ENCODE measurements around the gene ENG. TPM values are rescaled to one million over a fixed set of nuclear protein-coding genes. Genes with fewer than 3 reads are reported as not detected.
A peak's percentile ranks its signal among the peaks of the same experiment; 100 is the strongest.

Gene ENG
- total RNA-seq, 1 donor from 2014 or later, result 675 TPM

DNA sequence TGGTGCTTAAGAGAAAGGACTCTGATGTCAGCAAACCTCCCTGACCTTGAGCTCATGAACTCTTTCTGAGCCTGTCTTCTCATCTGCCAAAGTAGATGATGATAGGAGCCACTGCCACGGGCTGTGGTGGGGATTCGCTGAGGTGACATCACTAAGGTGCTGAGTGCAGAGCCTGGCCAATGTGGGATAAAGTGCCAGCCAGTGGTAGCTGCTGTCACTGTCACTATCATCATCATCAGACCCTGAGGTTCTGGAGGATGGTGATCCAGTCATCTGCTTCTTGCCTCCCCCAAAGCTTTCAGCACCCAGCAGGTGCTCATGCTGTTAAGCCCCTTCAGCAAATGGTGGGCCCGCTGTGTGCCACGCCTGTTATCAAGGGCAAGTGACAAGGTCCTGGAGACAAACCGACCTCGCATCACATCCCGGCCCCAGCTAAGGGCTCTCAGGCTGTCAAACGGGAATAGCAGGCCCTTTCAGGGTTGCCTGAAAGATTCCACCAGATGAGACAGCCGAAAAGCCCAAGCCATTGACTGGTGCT lies 45.4 kb downstream of the ENG start:
- H3K36me3 ChIP-seq, result peaks cover 51 to 89% of the 10 kb centered on the region in 2 donors
- H3K27ac ChIP-seq, result peak overlapping the region in 1 of 2 donors; percentile 41
- intact Hi-C loops (cut with DNase I), result no loop called here
- no peaks in the 10 kb centered on the region for H3K27me3 ChIP-seq
- DNase-seq (ENCODE audit: low spot score in 2 of 2), result no peak
- H3K4me3 ChIP-seq, result no peak overlapping the region
- peaks cover 11 to 17% of the 10 kb centered on the region in 2 donors for H3K4me1 ChIP-seq
- TF ChIP-seq, protein P1, sequence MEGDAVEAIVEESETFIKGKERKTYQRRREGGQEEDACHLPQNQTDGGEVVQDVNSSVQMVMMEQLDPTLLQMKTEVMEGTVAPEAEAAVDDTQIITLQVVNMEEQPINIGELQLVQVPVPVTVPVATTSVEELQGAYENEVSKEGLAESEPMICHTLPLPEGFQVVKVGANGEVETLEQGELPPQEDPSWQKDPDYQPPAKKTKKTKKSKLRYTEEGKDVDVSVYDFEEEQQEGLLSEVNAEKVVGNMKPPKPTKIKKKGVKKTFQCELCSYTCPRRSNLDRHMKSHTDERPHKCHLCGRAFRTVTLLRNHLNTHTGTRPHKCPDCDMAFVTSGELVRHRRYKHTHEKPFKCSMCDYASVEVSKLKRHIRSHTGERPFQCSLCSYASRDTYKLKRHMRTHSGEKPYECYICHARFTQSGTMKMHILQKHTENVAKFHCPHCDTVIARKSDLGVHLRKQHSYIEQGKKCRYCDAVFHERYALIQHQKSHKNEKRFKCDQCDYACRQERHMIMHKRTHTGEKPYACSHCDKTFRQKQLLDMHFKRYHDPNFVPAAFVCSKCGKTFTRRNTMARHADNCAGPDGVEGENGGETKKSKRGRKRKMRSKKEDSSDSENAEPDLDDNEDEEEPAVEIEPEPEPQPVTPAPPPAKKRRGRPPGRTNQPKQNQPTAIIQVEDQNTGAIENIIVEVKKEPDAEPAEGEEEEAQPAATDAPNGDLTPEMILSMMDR (IDR thresholded peaks at IDR 0.05), result no peak
- H3K9me3 ChIP-seq, result no peaks in the 10 kb centered on the region

DNA sequence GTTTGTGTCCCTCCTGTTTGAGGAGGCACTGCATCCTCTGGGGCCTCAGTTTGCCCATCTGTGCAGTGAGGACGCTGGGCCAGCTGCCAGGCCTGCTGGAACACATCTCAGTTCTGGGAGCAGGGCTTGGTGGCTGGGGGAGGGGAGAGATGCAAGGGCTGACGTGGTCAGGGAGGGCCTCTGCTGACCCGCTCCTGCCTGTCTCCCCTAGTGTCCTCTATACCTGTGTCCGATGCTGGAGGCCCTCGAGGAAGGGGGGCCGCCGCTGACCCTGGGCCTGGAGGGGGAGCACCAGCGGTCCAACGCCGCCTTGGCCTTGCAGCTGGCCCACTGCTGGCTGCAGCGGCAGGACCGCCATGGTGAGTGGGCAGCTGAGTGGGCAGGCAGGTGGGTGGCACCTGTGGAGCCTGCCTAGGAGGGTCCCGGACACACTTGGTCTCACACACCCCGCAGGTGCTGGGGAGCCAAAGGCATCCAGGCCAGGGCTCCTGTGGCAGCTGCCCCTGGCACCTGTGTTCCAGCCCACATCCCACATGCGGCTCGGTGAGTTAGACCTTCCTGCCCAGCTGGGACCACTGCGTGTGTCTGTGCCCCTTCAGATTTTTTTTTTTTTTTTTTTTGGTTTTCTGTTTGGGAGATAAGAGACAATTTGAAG lies 46.0 kb downstream of the ENG start:
- H3K9me3 ChIP-seq, result no peaks in the 10 kb centered on the region
- H3K36me3 ChIP-seq, result peaks cover 45 to 83% of the 10 kb centered on the region in 2 donors
- H3K27ac ChIP-seq, result no peak overlapping the region
- intact Hi-C loops (cut with DNase I), result no loop called here
- TF ChIP-seq, protein P1 (IDR thresholded peaks at IDR 0.05), result no peak
- peaks cover 17 to 22% of the 10 kb centered on the region in 2 donors for H3K4me1 ChIP-seq
- H3K27me3 ChIP-seq, result no peaks in the 10 kb centered on the region
- DNase-seq (ENCODE audit: low spot score in 2 of 2), result no peak
- H3K4me3 ChIP-seq, result no peak overlapping the region

DNA sequence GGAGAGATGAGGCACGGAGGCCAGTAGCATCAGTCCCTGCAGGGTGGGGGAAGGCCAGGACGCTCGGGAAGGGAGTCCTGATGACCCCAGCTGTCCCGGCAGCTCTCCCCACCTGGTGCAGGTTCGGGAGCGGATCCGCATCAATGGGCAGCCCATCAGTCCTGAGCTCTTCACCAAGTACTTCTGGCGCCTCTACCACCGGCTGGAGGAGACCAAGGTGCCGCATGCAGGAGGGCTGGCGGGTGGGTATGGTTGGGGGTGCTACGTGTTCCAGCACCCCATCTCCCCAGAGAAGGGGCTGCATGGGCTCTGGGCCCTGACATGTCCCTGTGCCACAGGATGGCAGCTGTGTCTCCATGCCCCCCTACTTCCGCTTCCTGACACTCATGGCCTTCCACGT lies 47.6 kb downstream of the ENG start:
- peaks cover 21 to 28% of the 10 kb centered on the region in 2 donors for H3K4me1 ChIP-seq
- intact Hi-C loops (cut with DNase I), result no loop called here
- TF ChIP-seq, protein P1 (IDR thresholded peaks at IDR 0.05), result no peak
- DNase-seq (ENCODE audit: low spot score in 2 of 2), result no peak
- H3K27me3 ChIP-seq, result no peaks in the 10 kb centered on the region
- H3K9me3 ChIP-seq, result no peaks in the 10 kb centered on the region
- no peak overlapping the region for H3K27ac ChIP-seq
- H3K36me3 ChIP-seq, result peaks cover 30 to 67% of the 10 kb centered on the region in 2 donors
- H3K4me3 ChIP-seq, result no peak overlapping the region

DNA sequence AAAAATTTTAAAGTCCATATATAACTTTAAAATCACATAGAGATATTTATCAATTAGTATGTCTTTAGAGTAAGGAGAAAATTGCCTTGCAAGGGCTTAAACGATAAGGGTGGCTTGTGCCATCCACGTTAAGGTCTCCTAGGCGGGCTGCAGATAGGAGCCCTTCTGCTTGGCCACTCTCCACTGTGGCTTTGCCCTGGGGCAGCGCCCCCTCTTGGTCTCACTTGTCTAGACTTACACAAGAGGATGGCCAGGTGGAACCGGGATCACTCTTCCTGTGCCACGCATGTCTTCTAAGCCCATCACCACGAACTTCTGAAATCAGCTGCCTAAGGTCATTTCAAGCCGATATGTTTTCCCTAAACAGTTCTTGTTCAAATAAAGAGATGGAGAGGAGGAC lies 48.8 kb downstream of the ENG start:
- TF ChIP-seq, protein P1 (IDR thresholded peaks at IDR 0.05), result peak in 1 of 3 experiments; percentile 11
- Histone ChIP-seq H3K4me1 (peaks cover 21 to 31% of the 10 kb centered on the region in 2 donors), H3K9me3 (no peaks in the 10 kb centered on the region)

DNA sequence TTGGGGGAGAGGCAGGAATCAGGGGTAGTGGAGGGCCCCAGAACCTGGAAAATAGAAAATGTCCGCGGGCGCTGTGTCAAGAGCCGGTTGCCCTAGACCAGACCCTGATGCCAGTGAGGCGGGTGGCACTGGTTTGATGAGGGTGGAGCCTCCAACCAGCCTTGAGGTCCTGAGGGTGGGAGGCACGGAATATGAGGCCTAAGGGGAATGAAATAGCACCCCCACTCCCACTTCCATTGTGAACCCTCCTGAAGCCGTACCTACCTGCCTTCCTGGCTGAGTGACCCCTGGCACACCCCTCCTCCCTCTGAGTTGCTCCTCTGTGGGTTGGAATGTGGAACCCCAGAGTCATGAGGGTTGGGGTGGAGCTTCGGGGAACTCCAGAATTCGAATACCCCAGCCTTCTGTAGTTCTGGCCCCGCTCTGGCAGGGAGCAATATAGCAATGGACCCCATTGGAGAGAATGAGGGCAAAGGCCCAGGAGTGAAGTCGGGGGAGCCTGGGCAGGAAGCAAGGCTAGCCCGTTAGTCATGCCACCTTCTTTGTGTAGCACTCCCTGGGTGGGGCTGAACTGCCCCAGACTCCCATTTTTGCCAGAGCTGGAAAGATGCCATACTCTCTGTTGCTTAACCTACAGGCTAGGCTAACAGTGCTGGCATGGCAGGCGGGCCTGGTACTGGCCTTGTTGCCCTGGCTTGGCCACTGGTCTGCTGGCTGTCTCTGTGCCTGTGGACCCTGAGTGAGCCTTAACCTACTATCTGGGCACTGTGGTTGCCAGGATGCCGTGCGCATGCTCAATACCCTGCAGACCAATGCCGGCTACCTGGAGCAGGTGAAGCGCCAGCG lies 50.7 kb downstream of the ENG start:
- Histone ChIP-seq H3K27me3 (no peaks in the 10 kb centered on the region), H3K4me1 (peaks cover 21 to 31% of the 10 kb centered on the region in 2 donors), H3K9me3 (no peaks in the 10 kb centered on the region), H3K36me3 (peaks cover 23 to 39% of the 10 kb centered on the region in 2 donors), H3K4me3 (peak overlapping the region; percentile 73 to 83), H3K27ac (peak overlapping the region; percentile 92 to 99)
- intact Hi-C loops (cut with DNase I), result loop anchor here (2.0 to 5.0 kb wide), 3 partner anchors 29 to 113 kb away; partner anchors contain the start of gene ST6GALNAC4
- DNase-seq (ENCODE audit: low spot score in 2 of 2), result peak in 1 of 2 donors; percentile 88
- TF ChIP-seq, protein P1 (IDR thresholded peaks at IDR 0.05), result no peak

More for the DNA sequence above, 48.8 kb downstream of the ENG start:
- Histone ChIP-seq H3K36me3 (peaks cover 28 to 55% of the 10 kb centered on the region in 2 donors), H3K27me3 (no peaks in the 10 kb centered on the region), H3K27ac (no peak overlapping the region), H3K4me3 (no peak overlapping the region)
- intact Hi-C loops (cut with DNase I), result no loop called here
- no peak for DNase-seq (ENCODE audit: low spot score in 2 of 2)
